Activated effector memory CD4-positive, alpha-beta T cell treated with Interleukin-2 at 50 U/mL for 16 hours (primary cell): ENCODE data around the gene SLC7A5.
"Not testable (repeated sequence)": the region's sequence is repeated elsewhere in the genome, so short reads cannot be mapped to it uniquely, and the experiment has no call there.

Experiments used
- DNase-seq: peaks from one replicate; pipeline ENCODE4 v3.0.0-alpha.2; 2020

SLC7A5 gene

GRCh38 chr16:87869061-87869878, at the start of gene SLC7A5:
Gene SLC7A5 (minus strand): TSS chr16:87869507. CDS start chr16:87869422, 85 bp downstream.
- peak; percentile 82 for DNase-seq

GRCh38 chr16:87918338-87918737, 49.0 kb upstream of the SLC7A5 start:
- DNase-seq: no peak

- no peak for DNase-seq
Measured at GRCh38 chr16:87917503-87917902, 48.2 kb upstream of the SLC7A5 start.

GRCh38 chr16:87914812-87915211, 45.5 kb upstream of the SLC7A5 start:
- DNase-seq: no peak

- not testable (repeated sequence) for DNase-seq
Measured at GRCh38 chr16:87914021-87914725, 44.9 kb upstream of the SLC7A5 start.

- not testable (repeated sequence) for DNase-seq
Measured at GRCh38 chr16:87912691-87913090, 43.4 kb upstream of the SLC7A5 start.

GRCh38 chr16:87911106-87911763, 41.9 kb upstream of the SLC7A5 start:
- not testable (repeated sequence) for DNase-seq

- peak; percentile 73 for DNase-seq
Measured at GRCh38 chr16:87909203-87909935, 40.1 kb upstream of the SLC7A5 start.

GRCh38 chr16:87908101-87908500, 38.8 kb upstream of the SLC7A5 start:
- DNase-seq: not testable (repeated sequence)

- not testable (repeated sequence) for DNase-seq
Measured at GRCh38 chr16:87905521-87905920, 36.2 kb upstream of the SLC7A5 start.

GRCh38 chr16:87904963-87905362, 35.7 kb upstream of the SLC7A5 start:
- not testable (repeated sequence) for DNase-seq

- DNase-seq: not testable (repeated sequence)
Measured at GRCh38 chr16:87900489-87900888, 31.2 kb upstream of the SLC7A5 start.

- DNase-seq: peak; percentile 44
Measured at GRCh38 chr16:87897521-87898505, 28.5 kb upstream of the SLC7A5 start.

GRCh38 chr16:87896924-87897520, 27.7 kb upstream of the SLC7A5 start:
- DNase-seq: not testable (repeated sequence)

GRCh38 chr16:87896176-87896890, 27.0 kb upstream of the SLC7A5 start:
- DNase-seq: not testable (repeated sequence)

GRCh38 chr16:87895641-87896141, 26.4 kb upstream of the SLC7A5 start:
- DNase-seq: peak; percentile 61

- DNase-seq: not testable (repeated sequence)
Measured at GRCh38 chr16:87894005-87894404, 24.7 kb upstream of the SLC7A5 start.

- DNase-seq: no peak
Measured at GRCh38 chr16:87891764-87892163, 22.5 kb upstream of the SLC7A5 start.

GRCh38 chr16:87889762-87890161, 20.5 kb upstream of the SLC7A5 start:
- DNase-seq: not testable (repeated sequence)

GRCh38 chr16:87888346-87888745, 19.0 kb upstream of the SLC7A5 start:
- DNase-seq: not testable (repeated sequence)
